Ovary (tissue), 3 donors: ENCODE data around the gene FAM83C.

Experiments
- EP300 ChIP-seq: sonication (generic); formaldehyde crosslinking; IDR thresholded peaks from one replicate; pipeline ENCODE4 v1.6.1; 2017; ENCODE audit warnings: antibody characterized with exemption
- POLR2A ChIP-seq: fragments of 450-650 bp; IDR thresholded peaks from one replicate; pipeline ENCODE4 v1.6.1; 2017; ENCODE audit warnings: antibody characterized with exemption, mild to moderate bottlenecking, moderate library complexity
- TF ChIP-seq, protein P1 (sequence below), 3 donors: fragments of 450-650 bp in 2 of 3; fragments of 200-600 bp in 1 of 3; IDR thresholded peaks; one replicate each; pipeline versions ENCODE4 v1.5.1 to v1.8.0; 2016 to 2022; ENCODE audit warnings: antibody characterized with exemption in 3 of 3, mild to moderate bottlenecking in 1 of 3
- donor health status: DM: no; HTN: no; CAD: no.

DNA sequence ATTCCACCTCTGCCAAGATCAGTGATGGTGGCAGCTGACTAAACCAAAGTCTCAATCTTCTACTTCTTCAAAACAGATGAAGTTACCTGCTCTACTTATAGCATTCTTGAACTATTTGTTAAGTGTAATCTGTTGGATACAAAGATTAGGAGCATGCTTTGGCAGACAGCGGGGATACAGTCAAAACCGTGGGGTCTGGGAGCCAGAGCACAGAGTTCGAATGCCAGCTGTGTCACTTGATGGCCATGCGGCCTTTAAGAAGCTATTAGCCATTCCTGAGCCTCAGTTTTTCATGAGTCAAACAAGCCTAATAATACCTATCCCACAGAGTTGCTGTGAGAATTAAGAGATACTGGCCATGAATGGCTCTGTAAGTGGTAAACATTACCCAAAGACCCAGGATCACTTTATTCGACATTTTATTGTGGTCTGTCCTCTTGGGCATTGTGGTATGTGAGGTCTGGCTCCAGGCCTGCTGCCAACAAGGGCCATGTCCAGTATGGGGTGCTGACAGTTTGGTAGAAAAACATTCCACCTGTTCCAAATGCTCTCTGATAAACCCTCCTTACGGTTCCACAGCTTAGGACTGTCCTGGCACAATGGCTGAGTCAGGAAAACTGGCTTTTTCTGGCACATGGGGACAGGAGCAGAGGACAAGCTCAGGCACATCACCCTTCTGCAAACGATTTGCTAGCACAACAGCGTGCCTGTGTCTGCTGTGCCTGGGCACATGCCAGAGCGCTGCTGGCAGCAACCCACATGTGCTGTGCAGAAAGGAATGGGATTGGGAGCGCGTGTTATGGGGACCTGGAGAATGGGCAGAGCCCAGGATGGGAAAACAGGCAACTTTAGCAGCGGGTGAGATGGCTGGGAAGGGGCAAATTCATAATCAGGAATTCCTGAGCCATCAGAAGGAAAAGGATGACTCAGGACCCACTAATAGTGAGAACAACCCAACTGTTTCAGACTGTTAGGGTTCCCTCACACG lies 15.7 kb upstream of the FAM83C start:
- TF ChIP-seq POLR2A = no peak
- TF ChIP-seq, protein P1, sequence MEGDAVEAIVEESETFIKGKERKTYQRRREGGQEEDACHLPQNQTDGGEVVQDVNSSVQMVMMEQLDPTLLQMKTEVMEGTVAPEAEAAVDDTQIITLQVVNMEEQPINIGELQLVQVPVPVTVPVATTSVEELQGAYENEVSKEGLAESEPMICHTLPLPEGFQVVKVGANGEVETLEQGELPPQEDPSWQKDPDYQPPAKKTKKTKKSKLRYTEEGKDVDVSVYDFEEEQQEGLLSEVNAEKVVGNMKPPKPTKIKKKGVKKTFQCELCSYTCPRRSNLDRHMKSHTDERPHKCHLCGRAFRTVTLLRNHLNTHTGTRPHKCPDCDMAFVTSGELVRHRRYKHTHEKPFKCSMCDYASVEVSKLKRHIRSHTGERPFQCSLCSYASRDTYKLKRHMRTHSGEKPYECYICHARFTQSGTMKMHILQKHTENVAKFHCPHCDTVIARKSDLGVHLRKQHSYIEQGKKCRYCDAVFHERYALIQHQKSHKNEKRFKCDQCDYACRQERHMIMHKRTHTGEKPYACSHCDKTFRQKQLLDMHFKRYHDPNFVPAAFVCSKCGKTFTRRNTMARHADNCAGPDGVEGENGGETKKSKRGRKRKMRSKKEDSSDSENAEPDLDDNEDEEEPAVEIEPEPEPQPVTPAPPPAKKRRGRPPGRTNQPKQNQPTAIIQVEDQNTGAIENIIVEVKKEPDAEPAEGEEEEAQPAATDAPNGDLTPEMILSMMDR (IDR thresholded peaks at IDR 0.05) = no peak
- TF ChIP-seq EP300 = no peak
